ENCODE measurements around the gene TPI1. TPM values are rescaled to one million over a fixed set of nuclear protein-coding genes. Genes with fewer than 3 reads are reported as not detected.

Gene TPI1
- total and polyA plus RNA-seq, 2 of the 8 experiments (the other 6 are each of a cell fraction or from before 2014, with no cell fraction given) = 910 to 3,018 TPM

DNA sequence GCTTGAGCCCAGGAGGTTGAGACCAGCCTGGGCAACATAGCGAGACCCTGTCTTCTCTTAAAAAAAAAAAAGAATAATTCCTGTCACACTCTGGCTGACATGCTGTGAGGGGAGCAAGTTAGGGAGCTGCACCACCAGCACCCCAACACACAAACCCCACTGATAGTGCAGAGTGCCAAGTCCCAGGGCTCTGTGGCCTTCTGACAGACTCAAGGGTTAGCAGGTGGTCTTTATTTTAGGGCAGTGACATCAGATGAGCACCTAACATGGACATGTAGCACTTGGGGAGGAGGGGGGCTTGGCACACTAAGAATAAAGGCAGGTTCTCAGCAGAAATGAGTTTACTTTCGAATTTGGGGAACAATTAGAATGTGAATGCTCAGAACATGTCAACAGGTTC is 8.5 kb upstream of the TPI1 start:
- peaks cover 0 to 10% of the 10 kb centered on the region in 2 experiments; a peak in 2 of 4 replicates for H3K79me2 ChIP-seq (ENCODE audit: control insufficient read depth in 1 of 2, insufficient read depth in 2 of 2, low read length in 2 of 2)
- no peak overlapping the region for H4K5ac ChIP-seq (ENCODE audit: insufficient read length, low read depth, low read length)
- H2AK5ac ChIP-seq (ENCODE audit: low read depth, low read length) = no peak overlapping the region
- no peak overlapping the region for H3K18ac ChIP-seq (ENCODE audit: extremely low read depth, low read length)
- no peak overlapping the region for H2BK15ac ChIP-seq (ENCODE audit: low read length)
- no peak overlapping the region for H3K56ac ChIP-seq (replicated peaks; ENCODE audit: insufficient read length, low read depth, low read length)
- no peak overlapping the region for H3K14ac ChIP-seq (ENCODE audit: insufficient read length)
- no peak overlapping the region for H3K4me2 ChIP-seq (ENCODE audit: insufficient read depth in 1 of 2, low read depth in 2 of 2, low read length in 2 of 2)
- no peaks in the 10 kb centered on the region for H3K9me3 ChIP-seq (ENCODE audit: insufficient read depth in 2 of 2, low read depth in 1 of 2, low read length in 1 of 2)
- H3K23ac ChIP-seq (ENCODE audit: insufficient read length) = no peak overlapping the region
- H2BK12ac ChIP-seq (ENCODE audit: low read depth, low read length) = no peak overlapping the region
- no peak overlapping the region for H3K9ac ChIP-seq (replicated peaks in 1 of 4; ENCODE audit: extremely low read depth in 1 of 4, low read depth in 3 of 4, low read length in 3 of 4)
- FAIRE-seq (no peak), DNase-seq (ENCODE audit: low read depth in 1 of 2, low spot score in 2 of 2) (no peak)
- no peak overlapping the region for H2BK120ac ChIP-seq (replicated peaks; ENCODE audit: low read depth, low read length)
- no peak overlapping the region for H2AFZ ChIP-seq (ENCODE audit: low read length)
- no peak overlapping the region for H3K27ac ChIP-seq (ENCODE audit: low read depth, low read length)
- H3K4ac ChIP-seq (replicated peaks; ENCODE audit: insufficient read length, low read depth, low read length) = no peak overlapping the region
- peaks cover 33 to 71% (median 65%) of the 10 kb centered on the region in 4 experiments for H3K36me3 ChIP-seq (ENCODE audit: control insufficient read depth in 2 of 4, insufficient read depth in 4 of 4, low read length in 3 of 4)
- H2BK20ac ChIP-seq (ENCODE audit: low read length) = no peak overlapping the region
- no peak for TF ChIP-seq JUND (IDR thresholded peaks at IDR 0.05; ENCODE audit: low read length)
- TF ChIP-seq EGR1 (IDR thresholded peaks at IDR 0.05; ENCODE audit: borderline replicate concordance, low read depth, low read length) = no peak
- no peak for TF ChIP-seq USF2 (IDR thresholded peaks at IDR 0.05; ENCODE audit: low read length)
- TF ChIP-seq RFX5 (IDR thresholded peaks at IDR 0.05; ENCODE audit: borderline replicate concordance, low read depth, low read length) = no peak
- TF ChIP-seq CEBPB (IDR thresholded peaks at IDR 0.05; ENCODE audit: low read depth, low read length) = no peak
- TF ChIP-seq ASH2L (IDR thresholded peaks at IDR 0.05; ENCODE audit: low read length) = no peak
- H4K91ac ChIP-seq (replicated peaks; ENCODE audit: insufficient read length, low read length) = no peak overlapping the region
- no peak overlapping the region for H4K8ac ChIP-seq (ENCODE audit: extremely low read depth, insufficient read depth, low read length)
- no peaks in the 10 kb centered on the region for H3K27me3 ChIP-seq (replicated peaks in 1 of 4; ENCODE audit: control insufficient read depth in 3 of 4, extremely low read depth in 1 of 4, insufficient read depth in 3 of 4, low read length in 3 of 4)
- H3K23me2 ChIP-seq (ENCODE audit: low read depth, low read length) = no peaks in the 10 kb centered on the region
- no peak overlapping the region for H2BK5ac ChIP-seq (ENCODE audit: low read depth, low read length)
- ChIA-PET POLR2A (ENCODE audit: partially characterized antibody) (interaction anchor here (1.0 to 18.9 kb wide), 5 partner anchors 8 to 38 kb away, joined by 3 to 588 read pairs (median 5); partner anchors contain the start of genes CDCA3, GNB3, SPSB2 and USP5), CTCF (ENCODE audit: partially characterized antibody) (interaction anchor here (0.8 to 4.5 kb wide), 4 partner anchors 12 to 80 kb away, joined by 4 to 27 read pairs (median 6); partner anchors contain the start of gene SPSB2)
- 77% methylated on average over 2 of the region's 2 CpGs; no CpG with 5 or more reads in 1 of the 2 experiments for WGBS, 2 experiments (ENCODE audit: extremely low coverage in 1 of 2, insufficient coverage in 1 of 2, insufficient read length in 1 of 2, insufficient replicate concordance in 2 of 2, low coverage in 1 of 2, low lambda C conversion rate in 2 of 2, missing lambda C conversion rate in 1 of 2)
- H3K4me1 ChIP-seq (replicated peaks in 1 of 4; ENCODE audit: control insufficient read depth in 3 of 4, insufficient read depth in 4 of 4, low read length in 3 of 4) = peaks cover 0 to under 1% (median 0%) of the 10 kb centered on the region in 4 experiments; a peak in 1 of 7 replicates
- no peak overlapping the region for H3K4me3 ChIP-seq (ENCODE audit: extremely low read depth in 1 of 4, insufficient read depth in 2 of 4, low read depth in 3 of 4, low read length in 4 of 4)
- no peaks in the 10 kb centered on the region; the same call in 1 of the 2 replicates for H3K79me1 ChIP-seq (ENCODE audit: low read depth, low read length)
- H4K20me1 ChIP-seq (replicated peaks in 1 of 2; ENCODE audit: control insufficient read depth in 1 of 2, insufficient read depth in 2 of 2, low read length in 2 of 2) = peaks cover 0 to 2% of the 10 kb centered on the region in 2 experiments

All from H1 (cell line).